Brain microvascular endothelial cell (primary cell): ENCODE measurements around the gene PSMD11.
A peak's percentile ranks its signal among the peaks of the same experiment; 100 is the strongest.
"Not testable (repeated sequence)": the region's sequence is repeated elsewhere in the genome, so short reads cannot be mapped to it uniquely, and the experiment has no call there.

Experiments used
- DNase-seq: peaks from one replicate; pipeline ENCODE4 v3.0.0-alpha.2; 2020
- H3K27ac ChIP-seq: fragments of 250-450 bp; sonication (Bioruptor Pico); 2 replicates; pipeline ENCODE4 v1.5.1; 2020; ENCODE audit warnings: mild to moderate bottlenecking, moderate library complexity
- H3K27me3 ChIP-seq: fragments of 250-450 bp; sonication (Bioruptor Pico); replicated peaks from 2 replicates; pipeline ENCODE4 v1.5.1; 2020; ENCODE audit warnings: mild to moderate bottlenecking
- H3K36me3 ChIP-seq: fragments of 250-450 bp; sonication (Bioruptor Pico); replicated peaks from 2 replicates; pipeline ENCODE4 v1.5.1; 2020; ENCODE audit warnings: mild to moderate bottlenecking
- H3K4me3 ChIP-seq: 2 replicates; pipeline ENCODE4 v1.5.1; 2011; ENCODE audit warnings: low read depth, mild to moderate bottlenecking, control low read depth, low read length, moderate library complexity
- CTCF ChIP-seq: IDR thresholded peaks from 2 replicates; pipeline ENCODE4 v1.5.1; 2011; ENCODE audit warnings: low read depth, mild to moderate bottlenecking, moderate library complexity, low read length, control low read depth, inconsistent platforms; ENCODE audit errors: missing control alignments
- in situ Hi-C: cut with HindIII; loops from 2 replicates; pipeline ENCODE4 v1.10.0; 2017; ENCODE audit warnings: low sequenced_read_pairs, low pct_ligation_motif_present

PSMD11 gene

GRCh38 chr17:32444301-32445073, at the start of gene PSMD11:
Gene PSMD11, plus strand, starts transcription at chr17:32444510. Its CDS starts 14 bp downstream, at chr17:32444524.
- in situ Hi-C loops: no loop called here
- H3K27me3 ChIP-seq: no peaks in the 10 kb centered on the region
- H3K36me3 ChIP-seq: peaks cover 23% of the 10 kb centered on the region
- peak within 1 kb of the TSS; percentile 80 for H3K27ac ChIP-seq
- TF ChIP-seq CTCF: peak; percentile 86
- DNase-seq: peak; percentile 95
- peak within 1 kb of the TSS; percentile 75 for H3K4me3 ChIP-seq

GRCh38 chr17:32396343-32396742, 48.0 kb upstream of the PSMD11 start:
- TF ChIP-seq CTCF: no peak
- no peak for DNase-seq
- H3K27ac ChIP-seq: no peak overlapping the region
- H3K36me3 ChIP-seq: no peaks in the 10 kb centered on the region
- H3K4me3 ChIP-seq: no peak overlapping the region
- no peaks in the 10 kb centered on the region for H3K27me3 ChIP-seq
- in situ Hi-C loops: no loop called here

GRCh38 chr17:32398946-32399345, 45.4 kb upstream of the PSMD11 start:
- TF ChIP-seq CTCF: no peak
- in situ Hi-C loops: no loop called here
- no peak overlapping the region for H3K4me3 ChIP-seq
- DNase-seq: no peak
- H3K27me3 ChIP-seq: no peaks in the 10 kb centered on the region
- H3K36me3 ChIP-seq: no peaks in the 10 kb centered on the region
- no peak overlapping the region for H3K27ac ChIP-seq

GRCh38 chr17:32410085-32410484, 34.2 kb upstream of the PSMD11 start:
- H3K4me3 ChIP-seq, H3K27me3 ChIP-seq, in situ Hi-C loops, DNase-seq, H3K27ac ChIP-seq, H3K36me3 ChIP-seq: not testable (repeated sequence)

GRCh38 chr17:32426894-32427293, 17.4 kb upstream of the PSMD11 start:
- in situ Hi-C loops: no loop called here
- H3K4me3 ChIP-seq: no peak overlapping the region
- H3K27me3 ChIP-seq: no peaks in the 10 kb centered on the region
- TF ChIP-seq CTCF: no peak
- no peak for DNase-seq
- no peak overlapping the region for H3K27ac ChIP-seq
- no peaks in the 10 kb centered on the region for H3K36me3 ChIP-seq

- in situ Hi-C loops: no loop called here
- no peak overlapping the region for H3K27ac ChIP-seq
- H3K36me3 ChIP-seq: no peaks in the 10 kb centered on the region
- no peaks in the 10 kb centered on the region for H3K27me3 ChIP-seq
- H3K4me3 ChIP-seq: no peak overlapping the region
- no peak for TF ChIP-seq CTCF
- DNase-seq: no peak
Measured at GRCh38 chr17:32429598-32429997, 14.7 kb upstream of the PSMD11 start.
